RPMI8226 (cell line): ENCODE data around the gene TMEM239.

ENCODE experiments used
- DNase-seq: peaks from one replicate; pipeline ENCODE4 v3.0.0-alpha.2; 2015

The TMEM239 gene

DNA sequence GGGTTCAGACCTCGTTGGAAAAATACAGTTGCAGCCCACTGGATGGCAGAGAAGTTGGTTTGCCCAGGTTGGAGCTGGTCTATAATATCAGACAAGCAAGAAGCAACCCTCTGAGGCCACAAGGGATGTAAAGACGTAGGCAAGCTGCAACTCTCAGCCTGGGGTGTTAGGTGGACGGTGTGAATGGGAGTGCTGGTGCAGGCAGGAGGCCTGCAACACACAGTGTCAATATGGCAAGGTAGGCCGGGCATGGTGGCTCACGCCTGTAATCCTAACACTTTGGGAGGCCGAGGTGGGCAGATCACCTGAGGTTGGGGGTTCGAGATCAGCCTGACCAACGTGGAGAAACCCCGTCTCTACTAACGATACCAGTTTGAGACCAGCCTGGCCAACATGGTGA lies 34.9 kb downstream of the TMEM239 start:
- DNase-seq, result no peak

DNA sequence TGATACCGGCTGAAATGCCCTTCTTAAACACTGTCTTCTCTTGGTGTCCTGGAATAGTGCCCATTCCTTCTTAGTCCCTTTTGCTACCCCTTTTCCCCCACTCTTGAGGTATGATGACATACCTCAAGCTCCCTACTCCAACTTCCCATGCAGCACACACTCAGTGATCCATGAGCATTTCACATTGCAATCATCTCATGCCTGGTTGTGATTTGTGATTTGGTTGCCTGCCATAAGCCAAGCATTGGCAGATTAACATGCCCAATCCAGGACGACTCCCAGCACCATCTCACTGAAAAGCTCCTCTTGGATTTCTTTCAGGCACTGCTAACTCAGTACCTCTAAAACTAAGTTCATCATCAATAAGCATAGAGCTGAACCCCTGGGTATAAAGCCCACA lies 42.4 kb downstream of the TMEM239 start:
- no peak for DNase-seq

DNA sequence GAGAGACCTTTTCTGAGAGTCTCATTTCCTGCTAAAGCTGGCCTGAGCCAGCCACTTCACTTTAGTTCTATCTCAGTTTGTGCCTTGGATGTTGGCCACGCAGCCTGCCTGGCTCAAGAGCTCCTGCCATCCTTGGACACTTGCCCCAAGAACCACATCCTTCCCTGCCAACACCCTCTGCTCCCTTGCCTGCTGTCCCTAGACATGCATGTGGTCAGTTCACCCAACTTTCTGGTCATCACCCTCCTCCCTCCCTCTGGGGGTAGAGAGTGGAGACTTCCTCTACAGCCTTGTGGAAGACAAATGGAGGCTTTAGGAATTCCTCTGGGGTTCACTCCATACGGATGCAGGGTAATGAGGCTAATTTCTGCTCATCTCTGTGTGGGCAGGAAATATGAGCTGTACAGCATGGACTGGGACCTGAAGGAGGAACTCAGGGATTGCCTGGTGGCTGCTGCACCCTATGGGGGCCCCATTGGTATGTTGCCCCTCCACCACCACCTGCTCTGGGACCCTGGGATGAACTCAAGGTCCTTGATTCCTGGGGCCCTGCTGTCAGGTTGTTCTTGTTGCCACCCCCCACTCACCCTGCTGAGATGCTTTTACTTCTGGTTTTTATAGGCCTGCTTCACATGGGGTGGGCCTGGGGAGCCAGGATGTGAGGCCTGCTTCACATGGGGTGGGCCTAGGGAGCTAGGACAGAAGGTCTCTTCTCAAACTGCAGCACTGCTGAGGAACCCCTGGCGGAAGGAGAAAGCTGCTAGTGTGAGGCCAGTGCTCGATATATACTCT lies 43.4 kb downstream of the TMEM239 start:
- no peak for DNase-seq

DNA sequence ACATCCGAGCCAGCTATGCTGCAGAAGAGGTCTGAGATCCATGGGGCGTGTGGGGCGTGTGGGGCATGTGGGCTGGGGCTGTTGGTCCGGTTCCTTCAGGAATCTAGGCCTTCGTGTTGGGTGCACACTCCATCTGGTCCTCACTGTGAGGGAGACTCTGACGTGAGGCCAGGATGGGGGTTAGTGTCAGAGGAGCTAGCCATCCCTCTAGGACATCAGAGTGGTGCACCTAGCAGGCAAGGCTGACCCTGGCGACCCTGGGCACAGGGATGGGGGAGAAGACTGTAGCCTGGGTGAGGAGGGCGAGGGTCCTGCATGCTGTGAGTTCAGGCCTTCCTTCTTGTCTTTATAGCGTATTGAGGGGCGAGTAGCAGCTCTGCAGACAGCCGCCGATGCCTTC lies 48.5 kb downstream of the TMEM239 start:
- DNase-seq, result no peak

DNA sequence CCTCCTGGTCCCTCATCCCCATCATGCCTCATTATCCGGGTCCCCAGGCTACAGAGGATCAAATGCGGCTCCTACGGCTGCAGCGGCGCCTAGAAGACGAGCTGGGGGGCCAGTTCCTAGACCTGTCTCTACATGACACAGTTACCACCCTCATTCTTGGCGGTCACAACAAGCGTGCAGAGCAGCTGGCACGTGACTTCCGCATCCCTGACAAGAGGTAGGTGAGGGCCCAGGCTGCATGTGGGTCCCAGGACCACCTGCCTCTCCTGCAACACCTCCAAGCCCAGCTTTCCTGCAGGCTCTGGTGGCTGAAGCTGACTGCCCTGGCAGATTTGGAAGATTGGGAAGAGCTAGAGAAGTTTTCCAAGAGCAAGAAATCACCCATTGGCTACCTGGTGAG lies 48.9 kb downstream of the TMEM239 start:
- DNase-seq, result no peak

DNA sequence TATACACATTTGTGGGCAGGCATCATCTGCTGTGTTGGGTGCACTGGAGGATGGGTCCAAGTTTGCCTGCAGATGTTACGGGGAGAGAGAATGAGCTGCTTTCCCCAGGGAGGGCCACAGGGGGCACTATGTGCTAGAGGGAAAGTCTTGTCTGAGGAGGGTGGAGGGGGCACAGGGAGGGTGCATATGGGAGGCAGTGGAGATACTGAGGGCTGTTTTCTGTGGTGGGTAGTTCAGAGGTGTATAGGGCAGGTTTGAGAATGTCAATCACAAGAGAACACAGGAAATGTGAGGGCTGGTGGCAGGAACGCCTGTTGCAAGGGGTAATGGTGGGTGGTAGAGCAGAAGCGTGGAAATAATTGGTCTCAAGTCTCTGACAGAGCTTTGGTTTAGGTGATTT lies 49.5 kb downstream of the TMEM239 start:
- DNase-seq, result no peak

DNA sequence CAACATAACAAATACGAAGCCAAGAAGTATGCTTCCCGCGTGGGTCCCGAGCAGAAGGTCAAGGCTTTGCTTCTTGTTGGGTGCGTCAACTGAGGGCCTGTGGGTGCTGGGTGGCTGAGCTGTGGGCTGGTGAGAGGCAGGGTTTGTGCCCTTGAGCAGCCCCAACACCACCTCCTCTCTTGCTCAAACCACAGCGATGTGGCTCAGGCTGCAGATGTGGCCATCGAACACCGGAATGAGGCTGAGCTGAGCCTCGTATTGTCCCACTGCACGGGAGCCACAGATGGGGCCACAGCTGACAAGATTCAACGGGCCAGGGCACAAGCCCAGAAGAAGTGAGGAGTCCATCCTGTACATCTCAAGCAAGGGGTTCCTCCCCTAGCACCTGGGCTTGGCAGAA lies 50.1 kb downstream of the TMEM239 start:
- no peak for DNase-seq

DNA sequence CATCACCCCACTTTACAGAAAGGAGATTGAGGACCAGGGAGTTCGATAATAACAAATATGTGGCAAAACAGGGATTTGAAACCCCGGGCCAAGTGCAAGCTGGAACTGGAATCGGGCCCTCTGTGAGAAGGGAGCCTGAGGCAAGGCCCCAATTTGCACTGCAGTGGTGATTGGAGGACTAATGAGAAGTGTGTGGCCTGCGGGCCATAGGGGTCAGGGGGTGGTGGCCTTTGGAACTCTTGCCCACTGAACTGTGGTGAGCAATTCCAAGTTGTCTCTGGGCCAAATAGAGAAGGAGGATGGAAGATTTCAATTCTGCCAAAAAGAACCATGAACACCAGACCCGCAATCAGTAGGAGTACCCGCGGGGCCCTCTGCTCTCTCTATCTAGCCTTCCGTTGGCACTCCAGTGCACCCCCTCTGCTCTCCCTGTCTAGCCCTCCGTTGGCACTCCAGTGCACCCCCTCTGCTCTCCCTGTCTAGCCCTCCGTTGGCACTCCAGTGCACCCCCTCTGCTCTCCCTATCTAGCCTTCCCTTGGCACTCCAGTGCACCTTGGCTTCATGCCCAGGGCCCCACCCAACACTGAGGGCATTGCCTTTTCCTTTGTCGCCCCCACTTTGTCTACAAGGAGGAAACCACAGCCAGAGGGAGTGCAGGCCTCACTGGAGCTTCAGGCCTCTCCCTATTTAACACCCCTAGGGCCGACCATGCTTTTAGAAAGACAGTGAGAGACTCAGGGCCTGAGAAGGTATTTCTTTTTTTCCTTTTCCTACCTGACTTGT lies 51.1 kb downstream of the TMEM239 start:
- no peak for DNase-seq
